Panc1 (cell line): ENCODE measurements around the gene KIF26B.

Experiments
- POLR2AphosphoS5 ChIP-seq: IDR thresholded peaks from 2 replicates; pipeline ENCODE4 v1.6.1; 2012; ENCODE audit warnings: mild to moderate bottlenecking, low read depth, low read length, moderate library complexity
- TCF7L2 ChIP-seq: IDR thresholded peaks from 2 replicates; pipeline ENCODE4 v1.6.1; 2011; ENCODE audit warnings: mild to moderate bottlenecking, low read depth, low read length, inconsistent platforms
- TF ChIP-seq, protein P1 (sequence below): fragments of 450-650 bp; IDR thresholded peaks from 2 replicates; pipeline ENCODE4 v1.5.1; 2017; ENCODE audit warnings: mild to moderate bottlenecking

DNA sequence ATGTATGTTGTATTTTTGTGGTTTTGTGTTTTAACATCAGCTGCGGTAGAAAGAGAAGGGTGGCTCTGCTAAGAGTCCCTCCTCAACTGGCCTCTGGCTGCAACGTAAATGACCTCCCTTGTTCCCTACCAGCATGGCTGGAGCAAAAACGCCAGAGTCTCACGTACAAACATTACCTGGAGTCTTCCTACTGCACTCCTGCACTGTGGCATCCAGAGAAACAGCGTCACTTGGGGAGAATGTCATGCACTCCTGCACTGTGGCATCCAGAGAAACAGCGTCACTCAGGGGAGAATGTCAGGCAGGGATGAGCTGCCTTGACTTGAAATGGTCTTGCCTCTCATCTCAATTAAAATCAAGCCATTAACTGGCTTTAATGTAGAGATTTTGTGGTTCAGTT, 314.2 kb downstream of the KIF26B start:
- TF ChIP-seq, protein P1, sequence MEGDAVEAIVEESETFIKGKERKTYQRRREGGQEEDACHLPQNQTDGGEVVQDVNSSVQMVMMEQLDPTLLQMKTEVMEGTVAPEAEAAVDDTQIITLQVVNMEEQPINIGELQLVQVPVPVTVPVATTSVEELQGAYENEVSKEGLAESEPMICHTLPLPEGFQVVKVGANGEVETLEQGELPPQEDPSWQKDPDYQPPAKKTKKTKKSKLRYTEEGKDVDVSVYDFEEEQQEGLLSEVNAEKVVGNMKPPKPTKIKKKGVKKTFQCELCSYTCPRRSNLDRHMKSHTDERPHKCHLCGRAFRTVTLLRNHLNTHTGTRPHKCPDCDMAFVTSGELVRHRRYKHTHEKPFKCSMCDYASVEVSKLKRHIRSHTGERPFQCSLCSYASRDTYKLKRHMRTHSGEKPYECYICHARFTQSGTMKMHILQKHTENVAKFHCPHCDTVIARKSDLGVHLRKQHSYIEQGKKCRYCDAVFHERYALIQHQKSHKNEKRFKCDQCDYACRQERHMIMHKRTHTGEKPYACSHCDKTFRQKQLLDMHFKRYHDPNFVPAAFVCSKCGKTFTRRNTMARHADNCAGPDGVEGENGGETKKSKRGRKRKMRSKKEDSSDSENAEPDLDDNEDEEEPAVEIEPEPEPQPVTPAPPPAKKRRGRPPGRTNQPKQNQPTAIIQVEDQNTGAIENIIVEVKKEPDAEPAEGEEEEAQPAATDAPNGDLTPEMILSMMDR, result no peak
- TF ChIP-seq POLR2AphosphoS5 (no peak), TCF7L2 (no peak)
